ENCODE data around the gene VAV1.

GRCh38 chr19:6856749-6857372 is 84.4 kb downstream of the VAV1 start:
- TF ChIP-seq GABPA (tag; conservative IDR thresholded peaks at IDR 0.05; ENCODE audit: low read depth) (no peak), ZNF79 (CRISPR knock-in tag; IDR thresholded peaks at IDR 0.05; ENCODE audit: low read depth) (no peak), RHOXF2B (CRISPR knock-in tag; conservative IDR thresholded peaks at IDR 0.05) (no peak), SIRT6 (IDR thresholded peaks at IDR 0.05; ENCODE audit: low read depth, low read length) (no peak), RNF219 (CRISPR knock-in tag; IDR thresholded peaks at IDR 0.05) (no peak), ZNF143 (CRISPR knock-in tag; IDR thresholded peaks at IDR 0.05) (no peak)
- TF ChIP-seq, protein P1, sequence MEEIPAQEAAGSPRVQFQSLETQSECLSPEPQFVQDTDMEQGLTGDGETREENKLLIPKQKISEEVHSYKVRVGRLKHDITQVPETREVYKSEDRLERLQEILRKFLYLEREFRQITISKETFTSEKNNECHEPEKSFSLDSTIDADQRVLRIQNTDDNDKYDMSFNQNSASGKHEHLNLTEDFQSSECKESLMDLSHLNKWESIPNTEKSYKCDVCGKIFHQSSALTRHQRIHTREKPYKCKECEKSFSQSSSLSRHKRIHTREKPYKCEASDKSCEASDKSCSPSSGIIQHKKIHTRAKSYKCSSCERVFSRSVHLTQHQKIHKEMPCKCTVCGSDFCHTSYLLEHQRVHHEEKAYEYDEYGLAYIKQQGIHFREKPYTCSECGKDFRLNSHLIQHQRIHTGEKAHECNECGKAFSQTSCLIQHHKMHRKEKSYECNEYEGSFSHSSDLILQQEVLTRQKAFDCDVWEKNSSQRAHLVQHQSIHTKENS (CRISPR knock-in tag; IDR thresholded peaks at IDR 0.05): no peak

Measured in K562 (cell line).